Colon (tissue), 2 donors: ENCODE results near the gene MITF.

Experiments
- FAIRE-seq: peaks from 2 replicates; lab custom pipeline; 2012; peaks lifted over from hg19 to GRCh38; lab: Jason Lieb, UNC
- donor health status: control.
- donor health status: control.

MITF gene

DNA sequence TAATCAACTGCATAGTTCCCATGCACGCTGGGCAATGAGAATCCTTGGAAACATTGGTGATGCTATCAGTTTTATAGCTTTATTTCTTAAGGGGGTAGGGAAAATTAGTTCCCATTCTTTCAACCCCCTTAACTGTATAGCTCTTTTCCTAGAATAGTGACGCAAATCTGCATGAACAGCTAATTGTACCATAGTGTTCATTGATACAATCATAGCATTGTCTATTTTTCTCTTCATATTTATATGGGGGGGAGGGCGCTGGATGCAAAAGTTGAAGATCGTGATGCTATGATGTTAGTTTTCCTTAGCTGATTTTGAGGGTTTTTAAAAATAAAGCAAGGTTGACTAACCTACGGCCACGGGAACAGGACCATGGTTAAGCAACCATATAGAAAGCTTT is 227.9 kb downstream of the MITF start:
- FAIRE-seq, result no peak

GRCh38 chr3:69970827-69971226 is 231.6 kb downstream of the MITF start:
- FAIRE-seq, result no peak

DNA sequence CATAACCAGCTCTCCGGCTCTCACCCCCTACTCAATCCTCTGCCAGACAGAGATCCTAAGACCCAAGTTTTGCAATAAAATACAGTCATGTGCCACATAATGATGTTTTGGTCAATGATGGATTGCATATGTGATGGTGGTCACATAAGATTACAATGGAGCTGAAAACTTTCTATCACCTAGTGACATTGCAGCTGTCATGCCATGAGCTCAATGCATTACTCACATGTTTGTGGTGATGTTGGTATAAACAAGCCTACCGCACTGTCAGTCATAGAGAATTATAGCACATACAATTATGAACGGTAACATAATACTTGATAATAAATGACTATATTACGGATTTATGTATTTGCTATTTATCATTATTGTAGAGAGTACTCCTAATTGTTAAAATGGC is 233.4 kb downstream of the MITF start:
- FAIRE-seq, result no peak

DNA sequence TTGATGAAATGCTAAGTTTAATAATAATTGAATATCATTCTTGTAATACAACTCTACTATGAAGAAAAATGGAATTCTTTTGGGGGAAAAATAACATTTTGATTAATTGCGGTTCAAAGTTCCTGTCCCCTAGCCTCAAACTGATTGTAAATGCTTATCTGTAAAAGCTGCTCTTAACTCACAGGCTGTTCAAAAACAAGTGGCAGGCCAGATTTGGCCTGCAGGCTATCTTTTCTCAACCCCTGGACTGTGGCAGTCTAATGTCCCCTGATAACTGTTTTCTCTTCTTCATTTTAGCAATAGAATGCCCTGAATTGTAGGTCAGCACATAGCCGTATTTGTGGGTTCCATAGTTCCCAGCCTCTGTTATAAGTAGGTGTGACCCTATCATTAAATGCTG is 236.8 kb downstream of the MITF start:
- FAIRE-seq, result no peak

- FAIRE-seq, result no peak
These were observed 244.4 kb downstream of the MITF start for GRCh38 chr3:69983546-69984265.

DNA sequence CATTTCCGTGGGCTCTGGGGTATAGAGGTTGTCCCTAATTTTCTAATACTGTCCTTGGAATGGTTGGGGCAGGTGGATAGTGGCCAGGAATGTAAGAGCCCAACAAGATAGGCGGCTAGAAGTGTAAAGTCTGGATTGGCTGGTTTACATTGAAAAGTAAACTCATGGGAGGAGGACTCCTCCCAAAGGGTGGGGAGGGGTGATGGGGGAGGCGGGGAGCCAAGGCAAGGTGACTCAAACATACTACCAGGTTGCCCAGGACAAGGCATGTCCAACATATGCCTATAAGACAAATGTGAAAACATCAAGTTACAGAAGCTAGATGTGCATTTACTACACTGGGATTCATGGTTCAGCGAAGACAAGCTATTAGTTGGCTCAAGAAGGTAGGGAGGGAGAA is 246.0 kb downstream of the MITF start:
- FAIRE-seq, result no peak

DNA sequence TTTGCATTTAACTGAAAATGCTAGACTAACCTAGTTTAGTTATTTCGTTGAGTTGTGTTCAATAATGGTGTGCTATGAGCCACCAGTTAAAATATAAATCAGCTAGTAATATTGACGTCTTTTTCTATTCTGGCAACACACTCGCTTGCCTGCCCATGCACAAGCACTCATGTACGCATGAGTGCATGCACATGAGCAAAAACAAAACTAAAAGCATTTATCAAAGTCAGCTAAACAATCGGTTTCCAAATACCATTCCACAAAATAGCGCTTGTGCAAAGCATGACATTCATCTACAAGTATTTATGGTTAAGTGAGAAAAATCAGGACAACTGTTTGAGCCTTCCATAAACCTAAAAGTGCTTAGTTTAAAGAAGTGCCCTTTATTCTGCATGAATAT is 247.2 kb downstream of the MITF start:
- no peak for FAIRE-seq

DNA sequence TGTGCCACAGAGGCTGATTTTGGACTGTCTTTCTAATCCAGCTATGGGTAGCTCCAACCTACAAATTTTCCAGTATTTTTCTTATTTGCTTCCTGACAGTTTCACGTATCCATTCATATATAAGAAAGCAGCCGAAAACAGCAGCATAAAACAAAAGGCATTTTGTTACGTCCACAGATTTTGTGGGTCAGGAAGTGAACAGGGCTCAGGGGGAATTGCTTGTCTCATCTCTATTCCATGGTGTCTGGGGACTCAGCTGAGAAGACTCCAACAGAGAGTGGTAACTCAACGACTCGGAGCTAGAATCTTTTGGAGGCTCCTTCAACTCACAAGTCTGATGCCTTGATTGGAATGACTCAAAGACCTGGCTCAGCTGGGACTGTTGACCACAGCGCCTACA is 248.6 kb downstream of the MITF start:
- no peak for FAIRE-seq

DNA sequence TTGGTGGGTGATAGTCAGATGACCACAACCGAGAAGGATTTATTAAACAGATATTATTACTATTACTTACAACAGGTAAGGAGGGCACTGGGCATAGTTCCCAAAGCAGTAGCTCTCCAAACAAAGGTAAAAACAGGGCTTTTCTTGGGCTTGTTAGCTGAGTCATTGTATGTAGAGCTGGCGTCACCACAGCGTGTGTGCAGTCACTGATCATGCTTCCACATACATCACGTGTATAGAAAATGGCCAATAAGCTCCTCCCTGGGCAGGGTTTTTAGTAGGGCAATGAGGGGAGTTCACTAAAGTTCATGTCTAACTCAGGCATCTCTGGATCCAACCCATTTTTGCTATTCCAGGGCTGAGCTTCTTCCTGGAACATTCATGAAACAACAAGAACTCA is 254.5 kb downstream of the MITF start:
- FAIRE-seq, result no peak

DNA sequence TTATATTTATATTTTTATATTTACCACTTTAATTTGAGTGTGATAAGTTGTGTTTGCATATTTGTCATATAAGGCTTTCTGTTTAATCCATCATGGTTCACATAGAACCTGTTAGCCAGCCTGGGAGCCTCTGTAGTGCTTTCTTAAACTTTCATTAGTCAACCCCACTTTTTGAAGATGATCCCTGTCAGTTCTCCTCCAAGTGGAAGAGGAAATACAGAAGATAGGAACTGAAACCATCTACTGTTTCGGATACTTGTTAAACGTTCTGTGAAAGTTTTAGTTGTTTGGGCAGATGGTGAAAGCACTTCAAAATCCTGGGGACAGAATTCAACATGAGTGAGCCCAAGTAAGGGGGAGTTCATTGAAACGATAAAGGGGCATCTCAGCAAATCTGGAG is 255.7 kb downstream of the MITF start:
- no peak for FAIRE-seq

DNA sequence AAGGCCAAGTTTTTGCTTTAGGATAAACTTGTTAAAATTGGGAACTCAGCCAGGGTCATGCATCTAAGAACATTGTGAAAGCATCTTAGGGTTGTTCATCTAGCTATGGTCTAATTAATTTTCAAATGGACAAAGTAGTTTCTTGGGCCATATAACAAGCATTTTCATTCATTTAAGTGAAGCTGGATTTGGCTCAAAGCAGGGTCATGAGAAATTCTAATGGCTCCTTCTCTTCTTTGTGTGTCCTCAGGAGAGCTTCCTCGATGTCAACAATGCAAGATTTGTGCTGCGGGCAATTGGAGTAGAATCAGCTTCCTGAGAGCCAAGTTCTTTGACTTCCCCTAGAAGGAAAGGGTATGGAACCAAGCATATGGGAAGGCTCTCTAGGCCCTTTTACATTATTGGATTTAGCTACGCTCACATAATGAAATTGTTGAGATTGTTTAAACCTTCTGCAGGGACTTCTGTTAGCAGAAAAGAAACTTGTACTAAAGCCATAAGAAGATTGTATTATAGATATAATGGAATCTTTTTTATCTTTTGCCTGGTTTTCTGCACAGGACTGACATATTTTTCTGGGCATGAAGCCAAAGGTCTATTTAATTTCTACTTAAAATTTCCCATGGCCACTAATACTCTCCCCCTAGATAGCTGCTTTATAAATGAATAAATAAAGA is 258.5 kb downstream of the MITF start:
- FAIRE-seq, result no peak

- no peak for FAIRE-seq
These were observed 259.5 kb downstream of the MITF start for GRCh38 chr3:69998759-69999139.

- no peak for FAIRE-seq
These were observed 260.1 kb downstream of the MITF start, which contains the start of gene SAMMSON for GRCh38 chr3:69999140-70000027. TSS of gene SAMMSON (plus strand) at chr3:69999733.

GRCh38 chr3:70000028-70000410 is 260.8 kb downstream of the MITF start:
- no peak for FAIRE-seq

- FAIRE-seq, result no peak
These were observed 261.4 kb downstream of the MITF start for GRCh38 chr3:70000563-70001081.

DNA sequence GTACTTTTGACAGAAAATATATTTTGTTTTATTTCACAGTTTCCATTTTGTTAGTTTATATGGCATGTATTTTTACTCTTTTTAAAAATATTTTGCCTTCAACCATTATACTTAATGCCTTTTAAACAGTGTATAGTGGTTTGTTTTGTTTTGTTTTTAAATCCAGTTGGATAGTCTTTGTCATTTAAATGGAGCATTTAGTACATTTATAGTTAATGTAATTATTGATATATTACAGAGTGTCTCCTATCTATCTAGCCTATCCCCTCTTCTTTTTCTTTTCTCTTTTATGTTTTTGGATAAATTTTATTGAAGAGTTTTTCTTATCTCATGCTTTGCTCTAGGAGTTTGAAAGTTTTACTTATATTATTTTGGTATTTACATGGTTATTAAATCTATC is 263.9 kb downstream of the MITF start:
- no peak for FAIRE-seq

DNA sequence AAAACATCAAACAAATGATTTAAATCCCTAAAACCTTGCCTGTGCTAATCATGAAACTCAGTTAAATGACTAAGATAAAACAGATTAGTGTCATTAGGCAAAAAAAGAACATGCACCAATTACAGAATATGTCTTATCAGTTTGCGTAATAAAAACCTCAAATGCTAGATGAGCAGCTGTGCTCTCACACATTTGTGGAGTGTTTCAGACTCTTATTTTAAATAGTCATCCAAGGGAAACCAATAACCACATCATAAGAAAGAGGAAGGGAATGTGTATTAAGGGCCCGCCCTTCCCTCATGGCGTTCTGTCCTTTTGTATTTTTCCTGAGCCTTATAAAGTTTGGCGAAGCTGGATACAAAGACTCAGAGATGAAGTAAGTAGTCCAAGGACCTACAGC is 266.8 kb downstream of the MITF start:
- no peak for FAIRE-seq

GRCh38 chr3:70010346-70010745 is 271.1 kb downstream of the MITF start:
- FAIRE-seq, result no peak

- no peak for FAIRE-seq
These were observed 272.3 kb downstream of the MITF start for GRCh38 chr3:70011582-70011981.
